Activated naive CD4-positive, alpha-beta T cell treated with anti-CD3 and anti-CD28 coated beads, Interleukin-2, amount 50 U/mL, for 16 hours (primary cell): ENCODE measurements around the gene KIF1A.
"Not testable (repeated sequence)": the region's sequence is repeated elsewhere in the genome, so short reads cannot be mapped to it uniquely, and the experiment has no call there.

Source experiments
- DNase-seq: peaks from one replicate; pipeline ENCODE4 v3.0.0-alpha.2; 2020

KIF1A gene

DNA sequence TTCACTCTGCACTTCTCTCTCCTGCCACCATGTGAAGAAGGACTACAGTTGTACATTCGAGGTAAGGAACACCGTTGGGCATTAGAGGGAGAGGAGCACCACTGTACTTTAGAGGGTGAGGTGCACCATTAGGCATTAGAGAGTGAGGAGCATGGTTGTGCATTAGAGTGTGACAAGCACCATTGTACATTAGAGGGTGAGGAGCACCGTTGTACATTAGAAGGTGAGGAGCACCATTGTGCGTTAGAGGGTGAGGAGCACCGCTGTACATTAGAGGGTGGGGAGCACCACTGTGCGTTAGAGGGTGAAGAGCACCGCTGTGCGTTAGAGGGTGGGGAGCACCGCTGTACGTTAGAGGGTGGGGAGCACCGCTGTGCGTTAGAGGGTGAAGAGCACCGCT, 27.8 kb upstream of the KIF1A start:
- DNase-seq = no peak

DNA sequence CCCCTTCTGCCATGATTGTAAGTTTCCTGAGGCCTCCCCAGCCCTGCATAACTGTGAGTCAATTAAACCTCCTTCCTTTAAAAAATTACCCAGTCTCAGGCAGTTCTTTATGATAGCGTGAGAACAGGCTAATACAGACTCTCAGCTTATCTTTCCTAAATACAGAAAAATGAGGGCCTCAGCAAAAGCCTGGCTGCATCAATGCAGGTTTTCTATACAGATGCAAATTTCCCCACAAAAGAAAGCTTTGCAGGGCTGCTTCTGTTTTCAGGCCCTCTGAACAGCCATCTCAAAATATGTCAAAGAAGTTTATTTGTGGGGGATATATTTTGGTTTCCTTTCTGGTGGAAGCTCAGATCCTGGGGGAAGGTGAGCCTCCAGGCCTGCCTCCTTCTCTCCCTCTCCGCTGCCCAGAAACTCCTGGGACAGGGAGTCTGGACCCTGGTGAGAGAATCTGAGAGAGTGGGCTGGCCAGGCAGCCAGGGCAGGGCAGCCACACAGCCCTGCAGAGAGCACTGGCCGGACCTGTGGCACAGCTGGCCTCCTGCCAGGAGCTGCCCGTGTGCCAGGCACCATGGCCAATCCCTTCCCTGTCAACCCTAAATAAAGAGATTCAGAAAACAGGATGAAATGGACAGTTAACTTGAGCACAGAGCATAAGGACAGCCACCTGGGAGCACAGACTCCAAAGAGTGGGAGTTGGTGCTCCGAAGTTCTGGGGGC, 27.0 kb upstream of the KIF1A start:
- DNase-seq = no peak

DNA sequence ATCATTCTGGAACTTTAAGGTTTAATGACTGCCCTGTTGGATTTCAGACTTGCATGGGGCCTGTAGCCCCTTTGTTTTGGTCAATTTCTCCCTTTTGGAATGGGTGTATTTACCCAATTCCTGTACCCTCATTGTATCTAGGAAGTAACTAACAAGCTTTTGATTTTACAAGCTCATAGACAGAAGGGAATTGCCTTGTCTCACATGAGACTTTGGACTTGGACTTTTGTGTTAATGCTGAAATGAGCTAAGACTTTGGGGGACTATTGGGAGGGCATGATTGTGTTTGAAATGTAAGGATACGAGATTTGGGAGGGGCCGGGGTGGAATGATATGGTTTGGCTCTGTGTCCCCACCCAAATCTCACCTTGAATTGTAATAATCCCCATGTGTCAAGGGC, 26.3 kb upstream of the KIF1A start:
- not testable (repeated sequence) for DNase-seq

DNA sequence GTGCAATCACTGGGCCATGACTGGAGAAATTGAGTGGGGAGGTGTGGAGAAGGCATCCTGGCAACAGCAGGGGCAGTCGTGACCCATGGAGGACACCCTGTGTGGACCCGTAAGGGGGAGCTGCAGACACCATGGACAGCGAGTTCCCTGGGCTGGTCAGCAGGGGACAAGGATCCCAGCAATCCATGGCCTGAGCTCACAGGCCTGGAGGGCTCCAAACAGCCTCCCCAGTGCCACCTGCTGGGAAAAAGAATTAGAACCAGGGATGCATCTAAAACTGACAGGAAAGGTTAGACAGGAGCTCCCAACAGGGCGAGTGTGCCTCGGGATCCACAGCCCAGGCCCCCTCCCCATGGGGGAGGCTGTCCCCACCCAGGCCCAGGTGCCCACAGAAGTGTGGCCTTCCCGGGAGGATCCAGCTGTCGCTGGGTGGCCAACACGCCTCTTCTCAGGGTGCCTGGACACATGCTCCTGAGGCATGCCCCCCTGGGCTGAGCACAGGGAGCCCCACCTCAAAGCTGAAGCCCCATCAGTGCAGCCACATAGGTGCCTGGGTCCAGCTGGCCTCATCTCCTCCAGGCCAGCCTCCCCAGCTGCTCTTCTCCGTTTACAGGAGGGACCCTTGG, 20.5 kb upstream of the KIF1A start:
- DNase-seq = no peak

DNA sequence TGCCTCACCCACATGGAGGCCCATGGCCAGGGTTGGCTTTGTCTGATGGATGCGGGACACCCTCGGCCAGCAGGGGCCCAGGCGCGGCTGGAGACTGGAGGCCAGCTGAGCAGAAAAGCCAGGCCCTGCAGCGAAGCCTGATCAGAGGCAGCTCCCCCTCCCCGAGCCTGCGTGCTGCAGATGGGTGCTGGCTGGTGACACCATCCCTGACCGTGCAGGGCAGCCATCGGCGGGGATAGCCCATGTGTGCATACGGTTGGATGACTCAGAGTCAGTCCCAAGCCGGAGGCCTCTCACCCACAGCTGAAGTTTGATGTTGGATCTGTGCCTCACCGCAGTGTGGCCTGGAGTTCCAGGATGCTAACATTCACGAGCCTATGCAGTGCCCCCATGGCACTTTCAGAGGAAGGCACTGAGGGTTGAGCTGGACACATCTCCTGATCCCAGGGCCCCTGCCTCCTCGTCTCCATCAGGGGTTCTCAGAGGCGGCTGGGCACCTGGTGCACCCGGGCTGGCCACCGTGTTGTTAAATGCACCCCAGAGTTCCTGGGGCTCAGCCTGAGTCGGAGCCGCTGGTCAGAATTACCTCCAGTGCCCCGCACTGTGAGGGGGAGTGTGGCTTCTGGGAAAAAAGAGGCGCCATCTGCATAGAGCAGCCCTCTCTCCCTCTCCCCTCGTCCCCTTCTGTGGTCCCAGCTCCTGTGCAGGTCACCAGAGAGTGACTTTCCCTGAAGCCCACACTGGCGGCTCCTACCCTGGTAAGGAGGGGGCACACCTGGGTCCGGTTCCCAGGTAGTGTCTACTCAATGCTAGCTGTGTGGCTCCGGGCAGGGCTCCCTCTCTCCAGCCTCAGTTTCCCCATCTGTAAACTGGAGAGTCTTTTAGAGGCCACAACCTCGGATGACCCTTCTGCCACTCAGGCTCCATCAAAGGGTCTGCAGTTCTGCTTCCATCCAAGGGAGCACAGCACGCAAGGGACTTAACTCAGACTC, 19.4 kb upstream of the KIF1A start:
- DNase-seq = no peak

DNA sequence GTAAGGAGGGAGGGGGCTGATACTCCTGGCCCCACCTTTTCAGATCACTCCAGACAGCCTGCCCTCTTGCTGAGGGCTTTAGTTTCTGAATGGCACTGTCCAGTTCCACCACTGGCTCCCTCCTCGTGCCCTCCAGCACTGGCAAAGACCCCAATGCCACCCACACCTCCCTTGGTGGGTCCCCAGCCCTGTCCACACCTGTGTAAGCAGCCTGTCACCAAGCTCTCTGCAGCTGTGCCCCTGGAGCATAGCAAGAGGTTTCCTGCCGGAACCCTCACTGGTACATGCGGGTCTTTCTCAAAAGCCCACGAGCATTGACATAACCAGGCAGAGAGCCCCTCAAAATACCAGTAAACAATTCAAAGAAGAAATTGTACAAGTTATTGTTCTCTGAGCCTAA, 17.6 kb upstream of the KIF1A start:
- no peak for DNase-seq

DNA sequence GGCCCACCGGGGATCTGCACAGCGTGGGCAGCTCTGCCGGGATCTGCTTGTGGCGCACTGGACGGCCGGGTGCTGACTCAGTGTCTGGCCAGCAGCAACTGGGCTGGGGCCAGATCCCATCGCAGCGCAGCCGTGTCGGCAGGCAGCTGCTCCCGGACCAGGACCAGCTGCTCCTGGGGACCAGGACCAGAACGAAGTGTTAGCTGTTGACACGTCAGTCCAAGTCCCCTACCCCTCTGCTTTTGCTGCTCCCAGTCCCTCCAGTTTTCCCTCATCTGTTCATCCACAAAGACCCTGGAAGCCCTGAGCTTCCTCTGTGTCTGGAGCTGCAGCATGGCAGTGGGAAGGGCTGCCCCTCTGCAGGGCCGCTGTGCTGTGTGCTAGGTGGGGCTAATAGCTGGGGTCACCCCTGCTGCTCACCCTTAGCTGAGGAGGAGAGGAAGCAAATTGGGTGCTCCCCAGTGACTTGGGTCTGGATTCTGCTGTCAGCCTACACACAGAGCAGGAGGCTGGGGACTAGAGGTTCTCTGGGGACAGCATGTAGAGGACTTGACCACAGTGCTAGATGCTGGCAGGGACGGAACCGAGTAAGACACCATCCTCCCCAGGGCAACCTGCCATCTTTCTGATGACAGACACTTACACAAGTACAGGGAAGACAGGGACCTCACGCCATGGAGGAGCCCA, 16.9 kb upstream of the KIF1A start:
- no peak for DNase-seq

DNA sequence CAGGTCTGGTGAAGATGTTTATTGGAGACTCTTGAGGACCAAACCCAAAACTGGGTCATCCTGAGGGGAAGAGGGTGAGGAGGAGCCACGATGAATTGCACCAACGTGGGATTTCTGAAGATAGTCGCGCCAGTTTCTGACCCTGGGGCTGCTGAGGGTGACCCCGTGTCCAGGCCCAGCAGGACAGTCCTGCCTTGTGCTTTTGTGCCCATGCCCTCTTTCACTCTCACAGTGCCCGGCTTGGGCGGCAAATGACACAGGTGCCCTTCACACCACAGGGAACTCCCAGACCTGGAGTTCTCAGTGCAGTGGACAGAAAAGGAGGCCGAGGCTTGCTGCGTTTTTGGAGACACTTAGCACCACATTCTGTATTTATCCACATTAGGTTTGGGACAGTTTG, 15.5 kb upstream of the KIF1A start:
- DNase-seq = no peak

DNA sequence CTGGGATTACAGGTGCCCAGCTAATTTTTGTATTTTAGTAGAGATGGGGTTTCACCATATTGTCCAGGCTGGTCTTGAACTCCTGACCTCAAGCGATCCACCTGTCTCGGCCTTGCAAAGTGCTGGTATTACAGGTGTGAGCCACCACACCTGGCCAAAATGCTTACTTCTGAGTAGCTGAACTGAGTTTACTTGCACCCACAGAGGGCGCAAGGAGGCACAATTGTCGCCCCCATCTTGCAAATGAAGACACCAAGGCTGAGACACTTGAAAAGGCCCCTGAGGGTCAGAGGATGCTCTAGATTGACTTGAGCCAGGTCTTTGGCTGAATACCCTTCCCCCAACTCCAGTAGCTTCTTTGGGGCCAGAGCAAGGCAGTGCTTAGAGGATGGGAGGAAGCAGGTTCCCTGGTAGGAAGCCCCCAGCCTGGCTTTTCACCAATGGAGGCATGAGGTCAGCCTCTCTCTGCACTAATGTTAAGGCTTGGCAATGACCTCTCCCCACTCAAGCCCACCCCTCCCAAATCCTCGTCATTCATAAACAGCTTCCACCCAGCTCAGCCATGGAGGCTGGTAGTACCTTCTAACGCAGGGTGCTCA, 14.5 kb upstream of the KIF1A start:
- no peak for DNase-seq

DNA sequence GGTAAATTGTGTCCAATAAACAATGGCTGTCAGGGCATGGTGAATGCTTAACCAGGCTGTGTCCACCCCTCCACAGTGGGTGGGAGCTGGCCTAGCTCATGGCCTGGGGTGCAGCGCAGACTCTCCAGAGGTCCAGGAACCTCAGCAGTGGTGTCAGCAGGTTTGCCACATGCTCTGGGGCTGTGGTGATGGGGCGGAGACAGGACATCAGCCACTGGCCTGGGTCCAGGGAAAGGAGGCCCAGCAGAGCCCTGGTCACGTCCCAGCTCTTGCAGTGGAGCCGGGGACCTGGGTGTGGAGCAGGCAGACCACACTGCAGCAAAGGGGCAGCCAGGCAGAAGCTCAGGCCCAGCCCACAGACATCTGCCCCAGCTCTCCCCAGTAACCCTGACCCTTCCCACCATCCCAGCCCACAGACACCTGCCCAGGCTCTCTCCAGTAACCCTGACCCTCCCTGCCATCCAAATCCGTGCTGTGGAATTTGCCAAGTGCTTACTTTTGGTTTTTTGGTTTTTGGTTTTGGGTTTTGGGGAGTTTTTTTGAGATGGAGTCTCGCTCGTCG, 13.8 kb upstream of the KIF1A start:
- DNase-seq = no peak

DNA sequence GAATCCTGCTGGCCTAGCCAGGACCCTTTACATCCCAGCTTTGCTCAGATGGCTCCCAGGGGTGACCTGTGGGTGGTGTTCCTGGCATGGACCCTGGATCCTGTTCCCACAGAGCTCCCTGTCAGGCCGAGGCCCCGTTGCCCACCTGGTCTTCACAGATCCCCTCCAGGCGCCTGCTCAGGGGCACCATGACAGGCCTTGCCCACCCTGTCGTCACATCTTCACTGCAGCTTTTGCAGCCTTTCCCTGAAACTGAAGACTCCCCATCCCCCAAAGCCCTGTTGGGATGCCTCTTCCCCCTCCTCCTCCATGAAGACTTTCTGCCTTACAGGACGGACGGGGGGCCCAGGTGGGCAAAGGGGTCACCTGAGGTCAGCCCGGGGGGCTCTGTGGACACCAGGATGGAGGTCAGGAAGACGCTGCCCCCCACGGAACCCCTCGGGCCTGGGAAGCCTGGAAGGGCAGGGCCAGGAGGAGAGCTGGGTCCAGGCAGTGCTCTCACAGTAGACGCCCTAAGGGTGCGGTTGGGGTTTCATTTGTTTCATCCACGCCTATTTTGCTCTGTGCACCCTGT, 13.0 kb upstream of the KIF1A start:
- DNase-seq = no peak

DNA sequence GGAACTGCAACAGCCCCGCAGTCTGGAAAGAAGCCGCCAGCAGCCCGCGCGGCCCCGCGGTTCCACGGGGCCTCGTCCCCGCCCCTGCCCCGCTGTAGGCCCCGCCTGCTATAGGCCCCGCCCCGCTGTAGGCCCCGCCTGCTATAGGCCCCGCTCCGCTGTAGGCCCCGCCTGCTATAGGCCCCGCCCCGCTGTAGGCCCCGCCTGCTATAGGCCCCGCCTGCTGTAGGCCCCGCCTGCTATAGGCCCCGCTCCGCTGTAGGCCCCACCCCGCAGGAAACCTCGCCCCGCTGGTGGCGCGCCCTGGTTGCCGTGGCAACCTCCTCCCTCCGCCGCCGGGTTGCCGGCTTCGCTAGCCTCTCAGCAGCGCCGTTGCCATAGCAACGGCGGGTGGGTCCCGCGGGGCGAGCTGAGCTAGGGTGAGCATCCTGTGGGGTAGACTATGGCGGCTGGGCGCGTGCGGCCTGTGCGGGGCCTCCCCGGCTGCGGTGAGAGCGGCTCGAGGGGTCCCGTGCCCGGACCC, 12.2 kb upstream of the KIF1A start:
- DNase-seq = peak; percentile 95

DNA sequence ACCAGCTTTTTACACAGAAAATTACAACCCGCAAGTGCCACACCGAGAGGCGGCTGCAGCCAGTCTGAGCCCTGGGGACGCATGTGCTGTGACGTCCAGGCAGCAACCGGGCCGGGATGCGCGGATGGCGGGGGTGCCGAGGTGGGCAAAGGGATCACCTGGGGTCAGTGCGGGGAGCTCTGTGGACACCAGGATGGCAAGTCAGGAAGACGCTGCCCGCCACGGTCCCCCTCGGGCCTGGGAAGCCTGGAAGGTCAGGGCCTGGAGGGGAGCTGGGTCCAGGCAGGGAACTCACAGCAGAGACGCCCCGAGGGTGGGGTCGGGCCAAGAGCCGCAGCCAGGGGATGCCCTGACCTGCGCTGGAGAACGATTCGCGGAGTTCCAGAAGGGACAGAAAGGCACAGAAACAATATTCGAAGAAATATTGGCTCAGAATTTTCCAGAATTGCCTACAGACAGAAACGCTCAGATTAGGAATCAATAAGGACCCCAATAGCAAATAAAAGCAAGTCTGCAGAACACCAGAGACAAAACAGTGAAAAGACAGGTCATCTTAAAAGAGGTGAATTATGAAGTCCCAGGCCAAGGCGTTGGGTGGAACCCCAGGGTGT, 11.7 kb upstream of the KIF1A start:
- DNase-seq = no peak

DNA sequence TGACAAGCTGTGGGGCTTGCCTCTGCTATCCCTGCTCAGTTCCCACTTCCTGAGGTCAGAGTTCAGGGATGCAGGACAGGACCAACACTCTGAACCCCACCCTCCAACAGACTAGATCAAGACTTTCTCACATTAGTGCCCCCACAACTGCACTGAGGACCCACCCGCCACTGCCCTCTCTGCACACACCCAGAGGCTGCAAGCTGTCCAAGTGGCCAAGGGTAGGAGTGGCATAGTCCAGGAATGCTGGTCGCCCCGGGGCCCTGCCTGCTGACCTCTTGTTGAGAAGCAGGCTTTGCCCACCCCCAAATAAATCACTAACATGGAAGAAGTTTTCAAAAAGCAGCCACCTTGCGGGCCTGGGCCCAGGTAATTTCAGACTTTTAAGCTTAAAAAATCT, 5.5 kb upstream of the KIF1A start:
- DNase-seq = no peak

DNA sequence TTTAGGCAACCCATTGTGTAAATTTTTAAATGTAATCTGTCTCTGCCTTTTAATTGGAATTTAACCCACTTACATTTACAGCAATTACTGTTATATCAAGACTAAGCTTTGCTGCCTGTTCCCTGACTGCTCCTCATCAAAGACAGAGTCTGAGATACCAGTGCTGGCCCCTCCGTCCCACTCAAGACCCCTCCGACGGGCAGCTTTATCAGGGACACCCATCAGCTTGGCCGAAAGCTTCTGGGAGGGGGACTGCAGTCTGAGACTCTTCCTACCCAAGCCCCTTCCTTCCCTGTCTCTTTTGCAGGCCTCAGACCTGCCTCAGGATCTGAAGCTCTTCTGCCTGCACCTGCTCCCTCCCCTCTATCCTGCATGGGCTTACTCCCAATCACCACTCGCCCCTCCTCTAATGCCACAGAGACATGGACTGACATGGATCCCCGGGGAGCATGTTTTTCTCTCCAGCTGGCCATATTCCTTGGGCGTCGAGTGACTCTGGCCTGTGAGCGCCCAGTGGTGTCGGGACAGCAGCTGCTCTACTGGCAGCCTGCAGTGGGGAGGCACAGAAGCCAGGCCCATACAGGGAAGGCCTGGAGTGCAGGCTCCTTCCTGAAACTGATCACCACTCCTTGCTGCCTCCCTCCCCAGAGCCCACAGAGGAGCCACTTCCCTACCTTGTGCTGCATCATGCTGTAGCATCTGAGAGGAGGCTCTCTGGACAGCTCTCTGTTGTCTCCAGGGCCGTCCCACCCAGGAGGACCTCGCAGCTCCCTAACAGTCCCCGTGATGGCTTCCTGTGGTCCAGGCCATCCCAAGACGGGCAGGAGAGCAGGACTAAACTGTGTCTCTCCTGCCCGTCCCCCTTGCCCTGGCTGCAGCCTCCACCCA, 3.7 kb upstream of the KIF1A start:
- no peak for DNase-seq

DNA sequence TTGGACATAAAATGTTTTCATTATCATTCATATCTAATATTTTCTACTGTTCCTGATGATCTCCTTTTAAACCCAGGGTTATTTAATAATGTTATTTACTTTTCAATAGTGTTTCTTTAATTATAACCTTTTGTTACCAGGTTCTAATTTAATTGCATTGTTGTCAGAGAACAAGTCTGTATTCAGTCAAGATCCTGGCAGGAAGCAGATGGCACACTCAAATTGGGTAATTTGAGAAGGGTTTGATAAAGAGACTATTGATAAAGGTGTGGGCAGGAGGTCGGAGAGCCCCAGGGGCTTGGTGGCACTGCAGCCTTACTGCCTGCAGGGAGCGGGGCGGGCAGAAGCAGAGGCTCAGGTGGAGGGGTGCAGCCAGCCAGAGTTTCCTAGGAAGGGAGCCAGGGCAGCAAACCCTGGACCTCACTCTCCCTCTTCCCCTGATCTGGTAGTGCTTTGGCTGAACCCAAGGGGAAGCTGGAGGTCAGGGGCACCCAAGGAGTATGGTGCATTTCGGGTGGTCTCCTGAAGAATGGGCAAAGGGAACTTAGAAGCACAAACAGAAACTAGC, 2.3 kb upstream of the KIF1A start:
- DNase-seq = no peak

DNA sequence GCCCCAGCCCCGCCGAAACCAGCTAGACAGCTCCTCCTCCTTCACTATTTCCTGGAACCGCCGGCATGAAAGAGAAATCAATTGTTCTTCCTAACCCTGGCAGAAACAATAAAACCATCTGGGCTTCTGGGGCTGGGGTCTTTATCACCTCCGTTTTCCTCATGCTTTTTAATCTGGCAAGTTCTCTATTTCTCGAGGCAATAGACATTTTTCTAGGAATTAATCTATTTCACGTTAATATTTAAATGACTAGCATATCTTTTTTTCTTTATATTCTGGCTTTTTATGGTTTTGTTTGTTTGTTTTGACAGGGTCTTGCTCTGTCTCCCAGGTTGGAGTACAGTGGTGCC, 1.4 kb upstream of the KIF1A start:
- DNase-seq = no peak

DNA sequence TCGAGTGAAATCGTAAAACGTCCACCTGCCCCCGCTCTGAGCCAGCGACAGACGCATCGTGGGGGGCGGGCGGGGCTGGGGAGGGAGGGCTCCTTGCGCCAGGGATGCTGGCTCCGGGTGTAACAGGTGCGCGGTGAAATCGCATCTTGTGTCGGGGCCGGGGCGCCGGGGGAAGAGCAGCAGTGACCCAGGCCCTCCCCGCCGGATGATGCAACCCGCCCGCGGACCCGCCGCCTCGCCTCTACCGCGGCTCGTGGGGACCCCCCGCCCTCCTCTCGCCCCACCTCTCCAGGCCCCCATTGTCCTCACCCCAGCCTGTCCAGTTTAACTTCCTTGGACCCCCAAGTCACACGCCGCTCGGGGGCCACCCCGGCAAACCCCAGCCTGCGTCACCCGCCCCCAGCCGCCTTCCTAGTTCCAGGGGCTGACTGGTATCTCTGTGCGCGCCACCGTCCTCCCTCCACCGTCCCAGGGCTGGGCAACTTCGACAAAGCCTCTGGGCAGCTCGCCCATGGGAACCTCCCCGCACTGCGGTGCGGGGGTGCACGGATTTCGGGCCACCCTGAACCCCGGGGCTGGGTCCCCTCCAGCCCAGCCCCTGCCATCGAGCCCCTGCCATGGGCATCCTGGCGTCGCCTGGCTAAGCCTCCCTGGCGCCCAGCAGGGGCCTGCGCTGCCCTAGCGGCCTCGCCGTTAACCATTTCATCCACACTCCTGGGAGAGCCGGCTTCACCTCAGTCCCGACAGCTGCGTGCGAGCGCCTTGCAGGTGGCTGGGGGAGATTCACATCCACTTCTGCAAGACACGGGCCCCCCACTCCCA, 799 bp upstream of the KIF1A start:
- DNase-seq = peak; percentile 43
